ENCODE results near the gene CADPS2.
A peak's percentile ranks its signal among the peaks of the same experiment; 100 is the strongest.

The CADPS2 gene

DNA sequence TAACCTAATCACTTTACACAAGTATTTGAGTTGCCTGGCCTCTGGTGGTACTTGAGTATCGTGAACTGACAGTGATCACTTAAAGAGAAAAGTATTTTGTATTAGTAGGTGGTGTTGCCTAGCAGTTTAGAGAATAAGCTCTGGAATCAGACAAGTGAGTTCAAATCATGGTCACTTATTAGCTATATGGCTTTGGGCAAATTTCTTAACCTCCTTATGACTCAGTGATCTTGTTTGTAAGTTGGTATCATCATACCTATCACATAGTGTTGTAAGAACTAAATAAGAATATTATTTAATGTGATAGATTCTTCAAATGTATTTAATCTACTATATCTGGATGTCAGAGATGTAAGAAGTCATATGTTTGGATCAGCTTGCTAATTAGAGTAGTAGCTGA lies 351.2 kb downstream of the CADPS2 start:
- Histone ChIP-seq H3K27me3 (ENCODE audit: control insufficient read depth in 1 of 2, insufficient read depth in 1 of 2, low read length in 2 of 2) (no peaks in the 10 kb centered on the region), H3K9ac (ENCODE audit: low read length) (no peak overlapping the region), H2AFZ (ENCODE audit: low read depth, low read length) (no peak overlapping the region), H2BK120ac (ENCODE audit: low read depth, low read length) (no peak overlapping the region), H2BK12ac (ENCODE audit: low read length in 2 of 2) (no peak overlapping the region), H3K18ac (ENCODE audit: low read depth in 1 of 2, low read length in 2 of 2) (no peak overlapping the region), H3K14ac (ENCODE audit: low read length in 2 of 2) (no peak overlapping the region), H3K36me3 (ENCODE audit: control insufficient read depth in 1 of 2, insufficient read depth in 2 of 2, low read depth in 1 of 2, low read length in 2 of 2) (no peaks in the 10 kb centered on the region), H4K91ac (ENCODE audit: low read length) (no peak overlapping the region), H3K9me3 (ENCODE audit: control insufficient read depth, low read length) (no peaks in the 10 kb centered on the region), H2BK5ac (ENCODE audit: low read depth, low read length, poor library complexity, severe bottlenecking) (no peak overlapping the region), H3K4me1 (ENCODE audit: control insufficient read depth, insufficient read depth, low read depth, low read length) (no peaks in the 10 kb centered on the region), H3K4me3 (ENCODE audit: insufficient read depth in 1 of 2, low read depth in 1 of 2, low read length in 2 of 2) (no peak overlapping the region), H4K8ac (ENCODE audit: low read length) (no peak overlapping the region), H2BK15ac (ENCODE audit: low read depth, poor library complexity, severe bottlenecking) (no peak overlapping the region), H3K4me2 (ENCODE audit: low read length, poor library complexity, severe bottlenecking) (no peak overlapping the region), H3K79me1 (replicated peaks; ENCODE audit: low read length, poor library complexity, severe bottlenecking) (no peaks in the 10 kb centered on the region), H3K4ac (ENCODE audit: low read depth in 1 of 2, low read length in 2 of 2) (no peak overlapping the region), H2AK5ac (ENCODE audit: low read length, severe bottlenecking) (no peak overlapping the region), H3K27ac (ENCODE audit: low read length, poor library complexity, severe bottlenecking) (no peak overlapping the region), H3K23ac (ENCODE audit: low read length in 2 of 2) (no peak overlapping the region)
- WGBS: 50% methylated on average over 1 of the region's 1 CpG
- DNase-seq: no peak

- Histone ChIP-seq H2BK120ac (ENCODE audit: low read depth, low read length) (no peak overlapping the region), H3K36me3 (ENCODE audit: control insufficient read depth in 1 of 2, insufficient read depth in 2 of 2, low read depth in 1 of 2, low read length in 2 of 2) (no peaks in the 10 kb centered on the region), H3K79me1 (replicated peaks; ENCODE audit: low read length, poor library complexity, severe bottlenecking) (no peaks in the 10 kb centered on the region), H3K9ac (ENCODE audit: low read length) (no peak overlapping the region), H2AFZ (ENCODE audit: low read depth, low read length) (no peak overlapping the region), H3K18ac (ENCODE audit: low read depth in 1 of 2, low read length in 2 of 2) (no peak overlapping the region), H3K14ac (ENCODE audit: low read length in 2 of 2) (no peak overlapping the region), H2BK15ac (ENCODE audit: low read depth, poor library complexity, severe bottlenecking) (no peak overlapping the region), H3K27ac (ENCODE audit: low read length, poor library complexity, severe bottlenecking) (no peak overlapping the region), H3K9me3 (ENCODE audit: control insufficient read depth, low read length) (no peaks in the 10 kb centered on the region), H4K8ac (ENCODE audit: low read length) (no peak overlapping the region), H3K27me3 (ENCODE audit: control insufficient read depth in 1 of 2, insufficient read depth in 1 of 2, low read length in 2 of 2) (no peaks in the 10 kb centered on the region), H4K91ac (ENCODE audit: low read length) (no peak overlapping the region), H3K4ac (ENCODE audit: low read depth in 1 of 2, low read length in 2 of 2) (no peak overlapping the region), H2AK5ac (ENCODE audit: low read length, severe bottlenecking) (no peak overlapping the region), H2BK12ac (ENCODE audit: low read length in 2 of 2) (no peak overlapping the region), H2BK5ac (ENCODE audit: low read depth, low read length, poor library complexity, severe bottlenecking) (no peak overlapping the region), H3K23ac (ENCODE audit: low read length in 2 of 2) (no peak overlapping the region), H3K4me3 (ENCODE audit: insufficient read depth in 1 of 2, low read depth in 1 of 2, low read length in 2 of 2) (no peak overlapping the region), H3K4me2 (ENCODE audit: low read length, poor library complexity, severe bottlenecking) (no peak overlapping the region), H3K4me1 (ENCODE audit: control insufficient read depth, insufficient read depth, low read depth, low read length) (no peaks in the 10 kb centered on the region)
- peak; percentile 10 for DNase-seq
- 23% methylated on average over 6 of the region's 9 CpGs for WGBS
Measured at GRCh38 chr7:122532406-122533269, 353.6 kb downstream of the CADPS2 start.

DNA sequence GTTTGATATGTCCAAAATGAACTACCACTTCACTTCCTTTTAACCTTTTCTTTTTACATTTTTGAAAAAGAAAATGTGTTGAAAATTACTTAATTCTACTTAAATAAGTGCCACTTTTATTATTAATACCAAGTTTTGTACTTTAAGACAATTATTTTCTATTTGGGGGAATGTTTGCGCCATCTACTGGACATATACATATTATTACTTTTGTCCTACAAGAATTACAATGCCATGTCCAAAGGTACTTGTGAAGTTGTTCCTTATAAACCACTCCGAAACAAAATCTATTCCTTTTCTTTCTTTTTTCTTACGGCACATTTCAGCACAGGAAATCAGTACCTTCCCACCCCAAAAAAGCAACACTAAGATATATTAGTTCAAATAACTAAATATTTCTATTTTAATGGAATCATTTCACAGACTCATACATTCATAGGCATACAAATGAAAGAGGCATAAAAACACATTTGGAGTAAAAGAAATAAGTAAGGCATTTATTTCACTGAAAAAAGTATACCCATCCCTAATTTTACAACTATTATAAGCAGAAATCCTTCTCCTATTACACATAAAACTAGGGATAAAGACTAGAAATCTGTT lies 357.3 kb downstream of the CADPS2 start:
- Histone ChIP-seq H3K36me3 (ENCODE audit: control insufficient read depth in 1 of 2, insufficient read depth in 2 of 2, low read depth in 1 of 2, low read length in 2 of 2) (no peaks in the 10 kb centered on the region), H3K79me1 (replicated peaks; ENCODE audit: low read length, poor library complexity, severe bottlenecking) (no peaks in the 10 kb centered on the region), H3K4me3 (ENCODE audit: insufficient read depth in 1 of 2, low read depth in 1 of 2, low read length in 2 of 2) (no peak overlapping the region), H2BK5ac (ENCODE audit: low read depth, low read length, poor library complexity, severe bottlenecking) (no peak overlapping the region), H4K8ac (ENCODE audit: low read length) (no peak overlapping the region), H3K23ac (ENCODE audit: low read length in 2 of 2) (no peak overlapping the region), H3K27ac (ENCODE audit: low read length, poor library complexity, severe bottlenecking) (no peak overlapping the region), H2BK120ac (ENCODE audit: low read depth, low read length) (no peak overlapping the region), H2AFZ (ENCODE audit: low read depth, low read length) (no peak overlapping the region), H3K14ac (ENCODE audit: low read length in 2 of 2) (no peak overlapping the region), H3K9me3 (ENCODE audit: control insufficient read depth, low read length) (no peaks in the 10 kb centered on the region), H3K18ac (ENCODE audit: low read depth in 1 of 2, low read length in 2 of 2) (no peak overlapping the region), H2AK5ac (ENCODE audit: low read length, severe bottlenecking) (no peak overlapping the region), H3K4me1 (ENCODE audit: control insufficient read depth, insufficient read depth, low read depth, low read length) (no peaks in the 10 kb centered on the region), H3K4ac (ENCODE audit: low read depth in 1 of 2, low read length in 2 of 2) (no peak overlapping the region), H3K27me3 (ENCODE audit: control insufficient read depth in 1 of 2, insufficient read depth in 1 of 2, low read length in 2 of 2) (no peaks in the 10 kb centered on the region), H2BK15ac (ENCODE audit: low read depth, poor library complexity, severe bottlenecking) (no peak overlapping the region), H3K4me2 (ENCODE audit: low read length, poor library complexity, severe bottlenecking) (no peak overlapping the region), H4K91ac (ENCODE audit: low read length) (no peak overlapping the region), H2BK12ac (ENCODE audit: low read length in 2 of 2) (no peak overlapping the region), H3K9ac (ENCODE audit: low read length) (no peak overlapping the region)
- peak; percentile 48 for DNase-seq
- WGBS: 25% methylated on average over 3 of the region's 3 CpGs

DNA sequence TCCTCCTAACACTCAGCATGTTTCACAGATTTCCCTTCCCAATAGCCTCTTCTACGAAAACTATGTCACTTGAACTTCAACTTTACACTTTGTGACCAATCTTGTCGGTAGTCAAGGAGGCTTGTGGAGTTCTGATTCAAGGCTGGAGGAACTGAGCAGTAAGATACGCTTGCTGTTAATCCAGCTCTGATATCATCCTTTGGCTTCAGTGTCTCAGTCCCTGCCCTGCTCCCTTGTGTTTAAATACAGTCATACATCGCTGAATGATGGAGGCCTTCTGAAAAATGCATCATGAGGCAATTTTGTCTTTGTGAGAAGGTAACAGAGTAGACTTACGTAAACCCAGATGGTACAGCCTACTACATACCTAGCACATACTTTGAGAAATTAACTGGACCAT lies 360.9 kb downstream of the CADPS2 start:
- H3K4me1 ChIP-seq (ENCODE audit: control insufficient read depth, insufficient read depth, low read depth, low read length): no peaks in the 10 kb centered on the region

More for the DNA sequence above, 360.9 kb downstream of the CADPS2 start:
- 87% methylated on average over 4 of the region's 5 CpGs for WGBS
- H3K9ac ChIP-seq (ENCODE audit: low read length): peak overlapping the region; percentile 23
- H4K8ac ChIP-seq (ENCODE audit: low read length): no peak overlapping the region
- H3K4ac ChIP-seq (ENCODE audit: low read depth in 1 of 2, low read length in 2 of 2): no peak overlapping the region
- no peak overlapping the region for H3K4me3 ChIP-seq (ENCODE audit: insufficient read depth in 1 of 2, low read depth in 1 of 2, low read length in 2 of 2)
- no peak for DNase-seq
- H3K14ac ChIP-seq (ENCODE audit: low read length in 2 of 2): no peak overlapping the region
- H2BK120ac ChIP-seq (ENCODE audit: low read depth, low read length): no peak overlapping the region
- no peak overlapping the region for H4K91ac ChIP-seq (ENCODE audit: low read length)
- no peak overlapping the region for H3K23ac ChIP-seq (ENCODE audit: low read length in 2 of 2)
- H2BK12ac ChIP-seq (ENCODE audit: low read length in 2 of 2): no peak overlapping the region
- H3K9me3 ChIP-seq (ENCODE audit: control insufficient read depth, low read length): no peaks in the 10 kb centered on the region
- no peaks in the 10 kb centered on the region for H3K36me3 ChIP-seq (ENCODE audit: control insufficient read depth in 1 of 2, insufficient read depth in 2 of 2, low read depth in 1 of 2, low read length in 2 of 2)
- H3K27me3 ChIP-seq (ENCODE audit: control insufficient read depth in 1 of 2, insufficient read depth in 1 of 2, low read length in 2 of 2): no peaks in the 10 kb centered on the region
- no peak overlapping the region for H2BK15ac ChIP-seq (ENCODE audit: low read depth, poor library complexity, severe bottlenecking)
- H3K79me1 ChIP-seq (replicated peaks; ENCODE audit: low read length, poor library complexity, severe bottlenecking): no peaks in the 10 kb centered on the region
- no peak overlapping the region for H2AFZ ChIP-seq (ENCODE audit: low read depth, low read length)
- no peak overlapping the region for H3K27ac ChIP-seq (ENCODE audit: low read length, poor library complexity, severe bottlenecking)
- H2AK5ac ChIP-seq (ENCODE audit: low read length, severe bottlenecking): no peak overlapping the region
- no peak overlapping the region for H3K4me2 ChIP-seq (ENCODE audit: low read length, poor library complexity, severe bottlenecking)
- H2BK5ac ChIP-seq (ENCODE audit: low read depth, low read length, poor library complexity, severe bottlenecking): no peak overlapping the region
- no peak overlapping the region for H3K18ac ChIP-seq (ENCODE audit: low read depth in 1 of 2, low read length in 2 of 2)

Measured in mesenchymal stem cell (in vitro differentiated cells and primary cell).